Sigmoid colon (tissue), 7 donors: ENCODE results near the gene KIF12. TPM values are rescaled to one million over a fixed set of nuclear protein-coding genes. Genes with fewer than 3 reads are reported as not detected.

Experiments used
- DNase-seq: peaks from one replicate; pipeline ENCODE4 v3.0.0-alpha.2; 2019
- H3K27ac ChIP-seq, 4 donors: fragments of 200-600 bp; sonication (generic); one replicate each; pipeline ENCODE4 v1.5.1; 2016 to 2019; ENCODE audit warnings: mild to moderate bottlenecking in 1 of 4
- H3K27me3 ChIP-seq, 3 donors: fragments of 200-600 bp; sonication (generic); one replicate each; pipeline ENCODE4 v1.5.1; 2019; ENCODE audit warnings: mild to moderate bottlenecking in 1 of 3
- H3K36me3 ChIP-seq, 4 donors: fragments of 200-600 bp; sonication (generic); one replicate each; pipeline ENCODE4 v1.5.1; 2016 to 2019
- H3K4me1 ChIP-seq, 4 donors: fragments of 200-600 bp; sonication (generic); one replicate each; pipeline ENCODE4 v1.5.1; 2017 to 2019
- H3K4me3 ChIP-seq, 4 donors: fragments of 200-600 bp; sonication (generic); one replicate each; pipeline ENCODE4 v1.5.1; 2017 to 2019; ENCODE audit warnings: mild to moderate bottlenecking in 2 of 4, moderate library complexity in 1 of 4
- H3K9me3 ChIP-seq, 4 donors: fragments of 200-600 bp in 3 of 4; sonication (generic) in 3 of 4; one replicate each; pipeline versions ENCODE4 v1.5.1 to v1.6.1; 2013 to 2019
- CTCF ChIP-seq, 4 experiments: fragments of 450-650 bp in 3 of 4; fragments of 200-600 bp in 1 of 4; IDR thresholded peaks; one replicate each; pipeline ENCODE4 v1.5.1; 2016 to 2019; ENCODE audit warnings: antibody characterized with exemption in 4 of 4, mild to moderate bottlenecking in 3 of 4, moderate library complexity in 2 of 4
- EP300 ChIP-seq, 4 donors: sonication (generic); formaldehyde crosslinking; IDR thresholded peaks; one replicate each; pipeline ENCODE4 v1.6.1; 2017; ENCODE audit warnings: antibody characterized with exemption in 4 of 4
- POLR2A ChIP-seq, 2 donors: fragments of 450-650 bp; IDR thresholded peaks; one replicate each; pipeline ENCODE4 v1.6.1; 2016; ENCODE audit warnings: antibody characterized with exemption in 2 of 2, mild to moderate bottlenecking in 2 of 2, moderate library complexity in 2 of 2
- POLR2AphosphoS5 ChIP-seq, 4 donors: sonication (generic); formaldehyde crosslinking; IDR thresholded peaks; one replicate each; pipeline ENCODE4 v1.6.1; 2017; ENCODE audit warnings: antibody characterized with exemption in 4 of 4
- WGBS, 2 donors: extraction: QIAGEN DNeasy Blood & Tissue Kit; methylation state at CpG; one replicate each; pipeline ENCODE4 v1.1.7; 2013; 5-methylcytosine and 5-hydroxymethylcytosine counted together
- intact Hi-C: fragments of 100-400 bp; cut with DNase I; formaldehyde crosslinking; loops from one replicate; pipeline ENCODE4 v1.15.1; 2023
- polyA plus RNA-seq, 3 donors: library from polyadenylated mRNA; stranded (reverse); fragments of 200-250 nt; gene quantifications; one replicate each; pipeline ENCODE4 v1.2.3, GENCODE V29; 2013
- total RNA-seq, 4 donors: library from RNA; depleted of rRNA; stranded (reverse); fragments of >200 nt; gene quantifications; one replicate each; pipeline ENCODE4 v1.1.0, GENCODE V29; 2016
- donor health status: healthy with polysubstance abuse.
- donor health status: Bipolar disorder and iron deficiency.
- donor health status: healthy.

Gene KIF12
- total and polyA plus RNA-seq, 7 donors = 1.4 to 6.9 (median 3.7) TPM; not detected in 3

- no peak for DNase-seq
- WGBS, 2 donors = 78 to 82% methylated on average over 12 of the region's 12 CpGs
- H3K27me3 ChIP-seq = peaks cover 0 to 7% (median 0%) of the 10 kb centered on the region in 3 donors
Observed at GRCh38 chr9:114116126-114116747, 17.1 kb upstream of the KIF12 start.

GRCh38 chr9:114115654-114116125 lies 16.6 kb upstream of the KIF12 start:
- TF ChIP-seq CTCF (IDR thresholded peaks at IDR 0.05) (no peak), EP300 (IDR thresholded peaks at IDR 0.05) (no peak), POLR2AphosphoS5 (IDR thresholded peaks at IDR 0.05) (no peak), POLR2A (IDR thresholded peaks at IDR 0.05) (no peak)
- 85 to 90% methylated on average over 9 of the region's 9 CpGs for WGBS, 2 donors
- no peaks in the 10 kb centered on the region for H3K36me3 ChIP-seq
- no peaks in the 10 kb centered on the region for H3K9me3 ChIP-seq
- no peak overlapping the region for H3K4me3 ChIP-seq
- no peak overlapping the region for H3K27ac ChIP-seq
- intact Hi-C loops = no loop called here
- H3K27me3 ChIP-seq = peaks cover 0 to 7% (median 0%) of the 10 kb centered on the region in 3 donors
- DNase-seq = no peak
- peaks cover 0 to 13% (median 7%) of the 10 kb centered on the region in 4 donors for H3K4me1 ChIP-seq

More at GRCh38 chr9:114116126-114116747, 17.1 kb upstream of the KIF12 start:
- Histone ChIP-seq H3K9me3 (no peaks in the 10 kb centered on the region), H3K27ac (no peak overlapping the region), H3K4me3 (no peak overlapping the region), H3K36me3 (no peaks in the 10 kb centered on the region), H3K4me1 (peaks cover 0 to 13% (median 7%) of the 10 kb centered on the region in 4 donors)
- no peak for TF ChIP-seq POLR2A (IDR thresholded peaks at IDR 0.05)
- TF ChIP-seq CTCF (IDR thresholded peaks at IDR 0.05) = no peak
- TF ChIP-seq EP300 (IDR thresholded peaks at IDR 0.05) = no peak
- no peak for TF ChIP-seq POLR2AphosphoS5 (IDR thresholded peaks at IDR 0.05)
- intact Hi-C loops = no loop called here

- Histone ChIP-seq H3K27me3 (peaks cover 0 to 7% (median 0%) of the 10 kb centered on the region in 3 donors), H3K9me3 (no peaks in the 10 kb centered on the region), H3K36me3 (no peaks in the 10 kb centered on the region), H3K27ac (no peak overlapping the region), H3K4me1 (peaks cover 0 to 13% (median 7%) of the 10 kb centered on the region in 4 donors), H3K4me3 (no peak overlapping the region)
- intact Hi-C loops = no loop called here
- no peak for DNase-seq
- TF ChIP-seq POLR2A (IDR thresholded peaks at IDR 0.05) (no peak), POLR2AphosphoS5 (IDR thresholded peaks at IDR 0.05) (no peak), CTCF (IDR thresholded peaks at IDR 0.05) (no peak)
- 50 to 68% methylated on average over 2 of the region's 2 CpGs for WGBS, 2 donors
Observed at GRCh38 chr9:114114364-114114763, 15.3 kb upstream of the KIF12 start.

GRCh38 chr9:114112778-114113584 lies 13.9 kb upstream of the KIF12 start:
- no peaks in the 10 kb centered on the region for H3K27me3 ChIP-seq
- no peak for TF ChIP-seq CTCF (IDR thresholded peaks at IDR 0.05)
- peak in 3 of 4 donors; percentile 34 to 46 (median 35) for TF ChIP-seq POLR2AphosphoS5 (IDR thresholded peaks at IDR 0.05)
- TF ChIP-seq EP300 (IDR thresholded peaks at IDR 0.05) = no peak
- no peak for TF ChIP-seq POLR2A (IDR thresholded peaks at IDR 0.05)
- DNase-seq = peak; percentile 92

More at GRCh38 chr9:114112778-114113584, 13.9 kb upstream of the KIF12 start:
- Histone ChIP-seq H3K9me3 (no peaks in the 10 kb centered on the region), H3K27ac (peak overlapping the region in 2 of 4 donors; percentile 1 to 12), H3K36me3 (no peaks in the 10 kb centered on the region), H3K4me3 (no peak overlapping the region), H3K4me1 (peaks cover 0 to 13% (median 7%) of the 10 kb centered on the region in 4 donors)
- intact Hi-C loops = no loop called here
- 13 to 49% methylated on average over 10 of the region's 10 CpGs for WGBS, 2 donors
